MM.1S (cell line): ENCODE results near the gene C6.

Experiments used
- DNase-seq: peaks from one replicate; pipeline ENCODE4 v3.0.0-alpha.2; 2015
- H2AFZ ChIP-seq: fragments of 300-600 bp; sonication (generic); 2 replicates; pipeline ENCODE4 v1.6.0; 2016; ENCODE audit warnings: antibody characterized with exemption, low read length
- H3F3A ChIP-seq: fragments of 300-600 bp; sonication (generic); 2 replicates; pipeline ENCODE4 v1.6.1; 2016; ENCODE audit warnings: mild to moderate bottlenecking, antibody characterized with exemption, low read length, moderate library complexity, mixed read lengths; ENCODE audit not compliant: insufficient read depth
- H3K27ac ChIP-seq: fragments of 300-600 bp; sonication (generic); 2 replicates; pipeline ENCODE4 v1.5.1; 2016; ENCODE audit warnings: mild to moderate bottlenecking, low read length
- H3K27me3 ChIP-seq: fragments of 300-600 bp; sonication (generic); replicated peaks from 2 replicates; pipeline ENCODE4 v1.6.0; 2016; ENCODE audit warnings: low read length; ENCODE audit not compliant: insufficient read depth
- H3K36me3 ChIP-seq: fragments of 300-600 bp; sonication (generic); replicated peaks from 2 replicates; pipeline ENCODE4 v1.6.1; 2016; ENCODE audit warnings: mild to moderate bottlenecking, low read length, mixed read lengths; ENCODE audit not compliant: insufficient read depth
- H3K4me1 ChIP-seq: fragments of 300-600 bp; sonication (generic); 2 replicates; pipeline ENCODE4 v1.6.1; 2016; ENCODE audit warnings: low read length, mixed read lengths
- H3K4me2 ChIP-seq: fragments of 300-600 bp; sonication (generic); 2 replicates; pipeline ENCODE4 v1.6.0; 2016; ENCODE audit warnings: low read depth, low read length
- H3K4me3 ChIP-seq: fragments of 300-600 bp; sonication (generic); 2 replicates; pipeline ENCODE4 v1.5.1; 2016; ENCODE audit warnings: low read length, mixed read lengths
- H3K79me2 ChIP-seq: fragments of 300-600 bp; sonication (generic); 2 replicates; pipeline ENCODE4 v1.6.1; 2016; ENCODE audit warnings: mixed run types, low read length, mixed read lengths
- H3K9ac ChIP-seq: fragments of 300-600 bp; sonication (generic); 2 replicates; pipeline ENCODE4 v1.6.1; 2016; ENCODE audit warnings: low read length, mixed read lengths
- H3K9me2 ChIP-seq: fragments of 300-600 bp; sonication (generic); replicated peaks from 2 replicates; pipeline ENCODE4 v1.6.1; 2016; ENCODE audit warnings: mild to moderate bottlenecking, low read length, mixed read lengths; ENCODE audit not compliant: insufficient read depth
- H3K9me3 ChIP-seq: fragments of 300-600 bp; sonication (generic); replicated peaks from 2 replicates; pipeline ENCODE4 v1.6.1; 2016; ENCODE audit warnings: mild to moderate bottlenecking, low read length, mixed read lengths; ENCODE audit not compliant: insufficient read depth
- H4K20me1 ChIP-seq: fragments of 300-600 bp; sonication (generic); 2 replicates; pipeline ENCODE4 v1.6.1; 2016; ENCODE audit warnings: mild to moderate bottlenecking, low read length, moderate library complexity, mixed read lengths; ENCODE audit not compliant: insufficient read depth
- EZH2 ChIP-seq: fragments of 300-600 bp; sonication (generic); optimal IDR thresholded peaks from 2 replicates; pipeline ENCODE3; 2017; ENCODE audit warnings: low read depth, mild to moderate bottlenecking, antibody characterized with exemption, low read length, mixed read lengths
- EZH2phosphoT487 ChIP-seq: fragments of 300-600 bp; sonication (generic); IDR thresholded peaks from 2 replicates; pipeline ENCODE4 v1.6.1; 2018; ENCODE audit warnings: antibody characterized with exemption, low read length
- TF ChIP-seq, protein P1 (sequence below): fragments of 300-600 bp; sonication (generic); IDR thresholded peaks from 2 replicates; pipeline ENCODE4 v1.5.1; 2016; ENCODE audit warnings: antibody characterized with exemption, low read length, mixed read lengths

C6 gene

DNA sequence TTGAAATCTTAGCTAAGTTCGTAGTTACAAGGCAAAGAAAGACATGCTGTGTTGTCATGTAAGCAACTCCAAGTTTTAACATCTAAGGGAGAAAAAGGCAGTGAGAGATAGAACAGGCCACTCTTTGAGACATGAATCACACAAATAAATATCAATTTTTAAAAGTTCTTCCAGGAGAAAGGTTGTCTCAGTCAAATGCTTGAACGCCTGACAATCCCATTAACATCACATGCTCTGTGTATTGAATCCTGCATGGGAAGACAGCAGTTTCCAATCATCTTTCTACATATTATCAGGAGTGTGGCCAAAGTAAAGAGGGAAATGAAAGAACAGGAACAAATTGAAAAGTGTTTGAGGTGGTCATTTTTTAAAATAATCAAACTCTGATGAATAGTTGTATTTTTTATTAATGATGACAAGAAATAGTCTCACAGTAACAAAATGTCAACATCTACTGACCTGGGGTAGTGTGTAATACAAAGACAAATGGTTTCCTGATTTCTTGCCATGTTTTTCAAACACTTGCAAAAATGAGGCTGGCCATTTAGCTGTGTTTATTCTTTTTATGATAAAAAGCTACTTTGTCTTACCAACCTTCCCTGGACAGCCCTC, 6.4 kb upstream of the C6 start:
- no peaks in the 10 kb centered on the region for H3K36me3 ChIP-seq
- no peak for DNase-seq
- no peak overlapping the region for H3K4me3 ChIP-seq
- no peak overlapping the region for H3K9ac ChIP-seq
- H3K79me2 ChIP-seq = no peaks in the 10 kb centered on the region
- TF ChIP-seq EZH2phosphoT487 = no peak
- TF ChIP-seq, protein P1, sequence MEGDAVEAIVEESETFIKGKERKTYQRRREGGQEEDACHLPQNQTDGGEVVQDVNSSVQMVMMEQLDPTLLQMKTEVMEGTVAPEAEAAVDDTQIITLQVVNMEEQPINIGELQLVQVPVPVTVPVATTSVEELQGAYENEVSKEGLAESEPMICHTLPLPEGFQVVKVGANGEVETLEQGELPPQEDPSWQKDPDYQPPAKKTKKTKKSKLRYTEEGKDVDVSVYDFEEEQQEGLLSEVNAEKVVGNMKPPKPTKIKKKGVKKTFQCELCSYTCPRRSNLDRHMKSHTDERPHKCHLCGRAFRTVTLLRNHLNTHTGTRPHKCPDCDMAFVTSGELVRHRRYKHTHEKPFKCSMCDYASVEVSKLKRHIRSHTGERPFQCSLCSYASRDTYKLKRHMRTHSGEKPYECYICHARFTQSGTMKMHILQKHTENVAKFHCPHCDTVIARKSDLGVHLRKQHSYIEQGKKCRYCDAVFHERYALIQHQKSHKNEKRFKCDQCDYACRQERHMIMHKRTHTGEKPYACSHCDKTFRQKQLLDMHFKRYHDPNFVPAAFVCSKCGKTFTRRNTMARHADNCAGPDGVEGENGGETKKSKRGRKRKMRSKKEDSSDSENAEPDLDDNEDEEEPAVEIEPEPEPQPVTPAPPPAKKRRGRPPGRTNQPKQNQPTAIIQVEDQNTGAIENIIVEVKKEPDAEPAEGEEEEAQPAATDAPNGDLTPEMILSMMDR = no peak
- no peak for TF ChIP-seq EZH2
- no peaks in the 10 kb centered on the region for H4K20me1 ChIP-seq
- H3K9me3 ChIP-seq = no peaks in the 10 kb centered on the region
- no peaks in the 10 kb centered on the region for H3K27me3 ChIP-seq
- no peak overlapping the region for H2AFZ ChIP-seq
- H3K27ac ChIP-seq = no peak overlapping the region
- no peaks in the 10 kb centered on the region for H3F3A ChIP-seq
- no peaks in the 10 kb centered on the region for H3K4me1 ChIP-seq
- no peaks in the 10 kb centered on the region for H3K9me2 ChIP-seq
- no peak overlapping the region for H3K4me2 ChIP-seq

DNA sequence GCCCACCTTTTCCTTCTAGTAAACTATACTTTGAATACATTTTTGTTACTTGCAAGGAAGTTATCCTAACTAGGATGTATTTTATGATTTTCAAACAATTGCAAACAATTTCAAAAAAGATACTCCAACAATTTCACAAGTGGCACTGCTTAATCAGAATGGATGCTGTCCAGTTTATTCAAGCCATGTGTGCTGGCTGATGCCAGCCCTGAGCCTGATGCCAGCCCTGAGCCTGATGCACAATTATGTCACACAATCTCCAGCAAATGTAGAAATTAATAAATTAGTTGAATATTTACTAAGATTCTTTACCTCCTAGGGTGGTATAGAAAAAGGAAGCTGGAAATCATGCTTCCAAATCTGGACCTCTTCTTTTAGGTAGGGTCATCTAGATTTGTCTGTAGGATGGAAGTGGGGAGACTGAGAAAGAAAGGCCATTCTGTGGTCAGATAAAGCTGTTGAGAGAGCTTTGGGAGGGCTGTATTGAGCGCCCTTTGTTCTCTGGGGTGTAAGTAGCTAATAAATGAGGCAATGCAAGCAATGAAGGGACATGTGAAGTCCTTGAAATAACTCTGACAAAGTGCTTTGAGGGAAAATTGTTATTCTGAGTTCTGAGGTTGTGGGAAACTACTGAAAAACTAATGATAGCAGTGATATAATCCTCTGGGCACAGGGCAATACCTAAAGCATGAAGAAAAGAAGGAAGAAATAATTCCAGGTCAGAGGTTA, 5.8 kb upstream of the C6 start:
- no peaks in the 10 kb centered on the region for H3K9me2 ChIP-seq
- no peak for DNase-seq
- no peak overlapping the region for H2AFZ ChIP-seq
- H3K36me3 ChIP-seq = no peaks in the 10 kb centered on the region
- TF ChIP-seq EZH2phosphoT487 (no peak), EZH2 (no peak)
- TF ChIP-seq, protein P1 = no peak
- no peaks in the 10 kb centered on the region for H3K9me3 ChIP-seq
- no peaks in the 10 kb centered on the region for H4K20me1 ChIP-seq
- H3K27ac ChIP-seq = no peak overlapping the region
- H3K9ac ChIP-seq = no peak overlapping the region
- no peaks in the 10 kb centered on the region for H3F3A ChIP-seq
- no peaks in the 10 kb centered on the region for H3K4me1 ChIP-seq
- no peak overlapping the region for H3K4me3 ChIP-seq
- no peak overlapping the region for H3K4me2 ChIP-seq
- no peaks in the 10 kb centered on the region for H3K27me3 ChIP-seq
- H3K79me2 ChIP-seq = no peaks in the 10 kb centered on the region

DNA sequence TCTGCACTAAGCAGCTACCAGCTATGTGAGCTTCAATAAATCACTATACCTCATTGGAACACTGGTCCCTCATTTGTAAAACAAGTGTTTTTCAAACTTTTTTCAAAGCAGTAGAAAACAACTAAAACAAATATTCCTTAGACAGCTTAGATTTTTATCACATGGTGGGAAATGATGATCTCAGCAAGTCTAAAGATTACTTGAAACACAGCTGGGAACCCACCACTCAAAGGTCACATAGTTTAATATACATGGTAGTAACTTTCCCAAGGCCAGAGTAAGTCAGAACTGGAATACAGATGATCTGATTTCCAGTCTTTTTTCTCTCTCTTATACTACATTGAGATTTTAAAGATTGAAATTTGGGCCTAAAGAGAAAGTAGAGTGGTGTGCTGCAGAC, 850 bp upstream of the C6 start:
- no peak for DNase-seq
- no peak overlapping the region for H3K4me2 ChIP-seq
- TF ChIP-seq EZH2phosphoT487 (no peak), EZH2 (no peak)
- TF ChIP-seq, protein P1 = no peak
- H3K4me3 ChIP-seq = no peak overlapping the region
- no peaks in the 10 kb centered on the region for H3K79me2 ChIP-seq
- no peaks in the 10 kb centered on the region for H3K4me1 ChIP-seq
- H2AFZ ChIP-seq = no peak overlapping the region
- H3K9me2 ChIP-seq = no peaks in the 10 kb centered on the region
- no peaks in the 10 kb centered on the region for H3K9me3 ChIP-seq
- no peak overlapping the region for H3K27ac ChIP-seq
- no peaks in the 10 kb centered on the region for H3F3A ChIP-seq
- no peaks in the 10 kb centered on the region for H3K27me3 ChIP-seq
- no peak overlapping the region for H3K9ac ChIP-seq
- no peaks in the 10 kb centered on the region for H3K36me3 ChIP-seq
- no peaks in the 10 kb centered on the region for H4K20me1 ChIP-seq
